NCI-H1930 (cell line): ENCODE results near the gene SAP30L.
A peak's percentile ranks its signal among the peaks of the same experiment; 100 is the strongest.

Experiments
- DNase-seq, 2 experiments: peaks; one replicate each; lab custom pipeline; 2025; lab: John Stamatoyannopoulos, UW

The SAP30L gene, protein sequence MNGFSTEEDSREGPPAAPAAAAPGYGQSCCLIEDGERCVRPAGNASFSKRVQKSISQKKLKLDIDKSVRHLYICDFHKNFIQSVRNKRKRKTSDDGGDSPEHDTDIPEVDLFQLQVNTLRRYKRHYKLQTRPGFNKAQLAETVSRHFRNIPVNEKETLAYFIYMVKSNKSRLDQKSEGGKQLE

DNA sequence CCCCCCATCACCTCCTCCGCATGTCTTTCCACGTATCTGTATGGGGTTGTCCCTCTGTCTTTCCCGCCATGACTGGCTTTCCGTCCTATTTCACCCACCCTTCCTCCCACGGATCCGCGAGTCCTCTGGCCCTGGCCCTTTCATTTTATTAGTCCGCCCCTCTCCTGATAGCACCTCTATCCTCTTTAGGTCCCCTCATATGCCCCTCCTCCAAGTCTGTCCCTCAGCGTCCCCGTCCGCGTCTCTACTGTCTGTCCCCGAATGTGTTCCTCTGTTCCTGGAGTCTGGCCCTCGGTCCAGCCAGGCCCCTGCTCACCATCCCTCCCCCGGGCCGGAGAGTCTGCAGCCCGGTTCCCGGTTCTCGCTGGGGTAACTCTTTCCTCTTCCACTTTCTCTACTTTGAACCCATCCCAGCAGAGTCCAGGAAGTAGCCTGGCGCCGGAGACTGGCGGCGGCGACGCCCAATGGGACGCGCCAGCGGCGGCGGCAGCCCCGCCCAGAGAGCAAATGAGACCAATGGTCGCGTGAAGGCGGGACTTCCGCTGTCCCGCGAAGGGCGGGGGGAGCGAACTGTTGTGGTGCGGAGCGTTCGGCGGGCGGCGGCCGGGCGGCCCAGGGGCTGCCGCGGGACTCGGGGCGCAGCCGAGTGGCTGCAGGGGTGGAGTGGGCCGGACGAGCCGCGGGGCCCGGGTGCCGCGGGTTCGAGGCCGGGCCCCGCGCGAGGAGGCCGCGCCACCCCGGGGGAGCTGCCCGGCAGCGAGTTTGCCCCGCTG, at the start of gene SAP30L:
TSS of gene SAP30L (plus strand) at position 576 of the 773 bp plus-strand sequence. CDS start 608 bp downstream, outside the sequence.
- DNase-seq: peak; percentile 70 to 82

DNA sequence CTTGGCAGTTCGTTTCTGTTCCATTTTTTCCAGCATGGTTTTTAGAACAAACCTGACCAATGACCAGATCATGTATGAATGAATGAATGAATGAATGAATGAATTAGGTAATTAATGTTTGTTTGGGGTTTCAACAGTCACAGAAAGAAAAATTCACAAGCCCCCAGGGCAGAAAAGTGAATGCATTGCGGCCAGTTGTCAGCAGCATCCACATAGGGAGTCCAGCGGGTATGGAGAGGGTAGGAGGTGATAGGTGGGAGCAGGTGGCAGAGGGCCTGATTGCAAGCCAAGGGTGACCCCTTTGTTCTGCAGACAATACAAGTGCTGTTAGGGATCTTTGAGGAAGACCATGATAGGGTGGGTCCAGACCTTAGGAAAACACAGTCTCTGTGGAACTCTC, 49.7 kb upstream of the SAP30L start:
- DNase-seq: no peak

DNA sequence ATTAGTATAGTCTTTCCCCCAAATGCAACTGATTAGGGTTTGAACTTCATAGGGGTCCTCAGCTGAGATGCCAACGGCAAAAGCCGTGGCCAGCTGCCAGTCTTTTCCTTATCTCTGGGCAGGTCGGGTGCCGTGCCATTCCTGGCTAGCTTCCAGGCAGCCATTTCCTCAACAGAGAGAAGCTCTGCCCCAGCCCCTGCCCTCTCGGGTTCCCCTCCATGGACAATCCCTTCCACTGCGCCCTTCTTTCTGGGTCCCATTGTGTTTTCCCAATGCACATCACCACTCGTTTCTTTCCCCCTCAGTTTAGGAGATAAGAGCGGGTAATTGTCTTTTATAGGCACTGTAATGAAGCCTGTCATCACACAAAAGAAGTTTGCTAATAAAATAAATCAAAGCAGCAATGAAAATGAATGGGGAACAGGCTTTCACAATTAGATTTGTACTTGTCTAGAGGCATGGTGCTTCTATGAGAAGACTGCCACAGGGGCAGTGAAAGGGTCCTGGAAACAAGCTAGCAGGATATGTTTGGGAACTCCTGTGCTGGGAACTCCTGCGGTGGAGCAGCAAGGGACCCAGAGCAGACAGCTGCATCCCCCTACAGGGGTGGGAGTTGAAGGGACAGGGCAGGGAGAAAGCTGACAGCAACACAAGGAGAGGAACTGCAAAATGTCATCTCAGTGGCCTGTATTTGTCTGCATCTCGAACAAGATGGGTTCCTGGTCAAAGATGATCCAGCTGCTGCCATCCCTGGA, 48.0 kb upstream of the SAP30L start:
- no peak for DNase-seq

DNA sequence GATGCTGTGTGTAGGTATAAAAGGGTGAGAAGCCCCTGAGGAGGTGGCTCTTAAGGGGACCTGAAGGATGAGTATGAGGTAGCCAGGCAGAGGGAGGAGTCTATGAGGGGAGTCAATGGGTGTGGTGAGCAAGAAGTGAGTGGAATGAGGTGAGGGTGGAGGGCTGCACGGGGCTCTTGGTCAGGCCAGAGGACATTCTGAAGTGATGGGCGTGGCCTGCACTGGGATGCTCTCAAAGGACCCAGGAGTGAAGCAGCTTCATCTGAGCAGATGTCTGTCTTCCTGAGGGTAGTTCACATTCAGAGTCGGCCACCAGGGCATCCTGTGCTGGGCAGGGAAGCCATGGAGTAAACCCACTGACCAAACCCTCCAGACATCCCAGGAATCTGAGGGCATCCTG, 45.1 kb upstream of the SAP30L start:
- DNase-seq: no peak

DNA sequence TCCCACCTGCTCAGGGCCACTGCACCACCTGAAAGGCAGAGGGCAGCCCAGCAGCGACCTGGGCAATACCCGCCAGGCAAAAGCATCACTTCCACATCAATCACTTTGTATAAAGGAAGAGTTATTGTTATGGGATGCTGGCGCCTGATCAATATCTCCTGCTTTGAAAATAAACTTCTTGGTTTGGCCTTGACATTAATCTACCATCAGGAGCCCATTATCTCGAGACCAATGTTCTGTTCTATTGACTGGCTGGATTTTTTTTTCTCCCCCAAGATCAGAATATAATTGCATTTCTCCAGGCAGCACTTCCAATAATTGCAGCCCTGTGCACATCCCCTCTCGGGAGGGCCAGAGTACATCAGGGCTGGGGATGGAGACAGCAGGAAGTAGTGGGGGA, 44.4 kb upstream of the SAP30L start:
- DNase-seq: no peak

DNA sequence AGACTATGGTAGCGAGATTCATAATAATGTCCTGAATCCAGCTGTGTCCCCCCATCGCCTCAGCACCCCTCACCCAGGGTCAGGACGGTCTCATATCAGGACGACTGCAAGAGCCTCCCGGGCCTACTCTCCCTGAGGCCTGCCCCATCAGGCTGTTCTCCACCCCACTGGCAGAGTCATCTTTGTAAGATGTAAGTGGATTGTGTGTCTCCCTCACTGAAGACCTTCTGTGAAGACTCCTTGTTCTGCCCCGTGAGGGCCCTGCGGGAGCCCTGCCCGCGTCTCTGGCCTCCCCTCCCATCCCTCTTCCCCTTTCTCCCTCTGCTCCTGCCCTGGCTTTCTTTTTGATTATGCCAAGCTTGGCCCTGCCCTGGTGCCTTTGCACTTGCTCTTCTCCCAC, 43.9 kb upstream of the SAP30L start:
- DNase-seq: no peak

DNA sequence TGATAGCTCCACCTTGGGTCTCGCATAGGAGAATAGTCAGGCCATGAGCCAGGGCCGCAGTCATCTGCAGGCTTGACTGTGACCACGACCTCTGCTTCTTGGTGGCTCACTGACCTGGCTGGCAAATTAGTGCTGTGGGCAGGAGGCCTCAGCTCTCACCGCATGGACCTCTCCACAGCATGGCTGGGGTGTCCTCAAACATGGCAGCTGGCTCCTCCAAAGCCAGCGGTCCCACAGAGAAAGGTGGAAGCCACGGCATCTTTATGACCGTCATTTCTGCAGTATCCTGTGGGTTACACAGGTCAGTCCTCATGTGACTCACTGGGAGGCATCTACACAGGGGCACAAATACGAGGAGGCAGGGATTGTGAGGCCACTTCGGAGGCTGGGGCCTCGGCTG, 43.2 kb upstream of the SAP30L start:
- no peak for DNase-seq

DNA sequence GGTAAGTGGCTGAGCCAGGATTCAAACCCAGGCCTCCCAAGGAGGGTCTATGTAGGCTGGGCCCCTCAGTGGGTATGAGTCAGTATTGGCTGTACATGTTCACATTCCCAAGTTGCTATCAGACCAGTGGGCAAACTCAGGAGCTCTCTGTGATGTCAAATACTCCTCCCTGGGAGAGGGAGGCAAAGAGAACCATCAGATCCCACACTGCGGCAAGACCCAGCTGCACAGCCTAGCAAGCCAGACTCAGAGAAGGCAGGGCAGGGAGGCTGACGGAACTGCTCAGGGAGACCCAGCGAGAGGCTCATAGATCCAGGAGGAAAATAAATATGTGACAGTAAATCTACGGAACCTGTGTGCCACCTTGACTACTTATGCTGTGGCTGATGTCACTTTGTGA, 42.6 kb upstream of the SAP30L start:
- DNase-seq: no peak

DNA sequence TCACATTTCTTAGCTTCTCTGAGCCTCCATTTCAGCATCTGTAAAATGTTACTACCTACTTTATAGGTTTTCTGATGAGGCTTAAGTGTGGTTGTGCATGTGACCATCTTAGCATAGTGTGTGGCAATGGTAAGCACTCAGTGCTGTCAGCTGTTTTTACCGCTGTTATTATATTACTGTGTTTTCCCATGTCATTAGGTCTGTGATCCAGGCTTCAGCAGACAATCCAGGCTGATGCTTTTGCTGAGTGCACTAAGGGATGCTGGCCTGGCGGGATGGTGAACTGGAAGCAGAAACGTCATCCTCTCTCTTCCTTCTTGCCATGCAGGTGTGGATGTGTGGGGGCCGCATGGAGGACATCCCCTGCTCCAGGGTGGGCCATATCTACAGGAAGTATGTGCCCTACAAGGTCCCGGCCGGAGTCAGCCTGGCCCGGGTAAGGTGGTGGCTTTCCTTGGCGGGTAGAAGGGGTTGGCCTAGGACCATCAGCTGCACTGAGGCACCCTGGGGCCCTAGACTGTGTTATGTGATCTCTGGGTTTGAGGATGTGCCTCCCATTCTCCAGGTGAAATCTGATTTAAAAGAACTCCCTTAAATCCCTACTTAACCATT, 41.9 kb upstream of the SAP30L start:
- no peak for DNase-seq

DNA sequence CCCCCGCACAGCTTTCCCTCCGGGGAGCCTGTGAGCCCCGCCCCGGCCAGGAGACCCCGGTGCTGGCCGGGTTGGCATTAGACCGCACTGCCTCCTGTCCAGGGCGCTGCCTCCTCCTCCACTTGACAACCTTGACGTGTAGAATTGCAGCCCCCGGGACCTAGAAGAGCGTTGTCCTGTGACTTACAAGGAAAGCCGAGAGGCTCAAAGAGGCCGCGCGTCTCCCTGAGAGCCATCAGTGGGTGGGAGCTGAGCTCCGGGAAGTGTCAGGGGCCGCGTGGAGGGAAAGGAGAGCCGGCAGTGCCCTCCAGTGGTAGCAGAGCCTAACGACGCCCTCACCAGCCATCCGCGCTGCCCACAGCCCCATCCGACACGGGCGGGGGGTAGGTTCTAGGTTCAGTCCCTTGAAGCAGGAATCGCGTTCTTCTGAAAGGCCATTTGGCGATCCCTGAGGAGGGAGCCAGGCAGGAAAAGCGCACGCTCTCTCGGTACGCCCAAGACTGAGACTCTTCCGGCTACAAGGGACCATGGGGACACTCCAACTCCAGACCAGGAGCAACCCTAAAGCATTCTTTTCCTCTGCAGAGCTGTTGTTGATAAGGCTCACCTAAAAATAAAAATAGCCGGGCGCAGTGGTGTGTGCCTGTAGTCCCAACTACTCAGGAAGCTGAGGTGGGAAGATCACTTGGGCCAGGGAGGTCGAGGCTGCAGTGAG, 40.6 kb upstream of the SAP30L start:
- DNase-seq: peak; percentile 13 to 27

DNA sequence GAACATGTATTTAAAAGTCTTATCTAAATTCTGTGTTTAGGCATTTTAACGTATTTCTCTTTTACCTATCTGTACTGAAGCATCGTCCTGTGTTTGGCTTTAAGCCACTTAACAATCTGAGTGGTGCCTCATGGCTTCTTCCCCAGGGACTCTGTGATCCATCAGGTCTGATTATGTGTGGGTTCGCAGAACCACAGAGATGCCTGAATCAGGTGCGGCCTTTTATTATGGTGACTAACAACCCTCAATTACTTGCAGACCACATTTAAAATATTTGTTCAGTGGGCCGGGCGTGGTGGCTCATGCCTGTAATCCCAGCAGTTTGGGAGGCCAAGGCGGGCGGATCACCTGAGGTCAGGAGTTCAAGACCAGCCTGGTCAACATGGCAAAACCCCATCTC, 39.6 kb upstream of the SAP30L start:
- no peak for DNase-seq

DNA sequence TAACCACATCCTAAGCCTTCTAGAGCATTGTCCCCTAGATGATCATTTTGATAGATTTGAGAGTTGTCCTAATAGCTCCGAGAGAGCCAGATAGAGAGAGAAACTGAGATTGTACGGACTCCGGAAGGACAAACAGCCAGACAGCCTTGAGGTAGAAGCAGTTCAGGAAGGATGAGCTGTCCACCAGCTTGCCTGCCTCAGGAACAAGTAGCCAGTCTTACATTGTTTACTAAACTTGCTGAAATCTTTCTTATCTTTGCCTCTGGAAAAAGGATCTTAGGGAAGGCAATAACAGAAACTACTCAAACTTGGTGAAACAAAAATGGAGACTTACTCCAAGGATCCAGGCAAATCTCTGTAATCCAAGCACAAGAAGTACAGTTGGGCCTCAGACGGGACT, 39.0 kb upstream of the SAP30L start:
- no peak for DNase-seq

DNA sequence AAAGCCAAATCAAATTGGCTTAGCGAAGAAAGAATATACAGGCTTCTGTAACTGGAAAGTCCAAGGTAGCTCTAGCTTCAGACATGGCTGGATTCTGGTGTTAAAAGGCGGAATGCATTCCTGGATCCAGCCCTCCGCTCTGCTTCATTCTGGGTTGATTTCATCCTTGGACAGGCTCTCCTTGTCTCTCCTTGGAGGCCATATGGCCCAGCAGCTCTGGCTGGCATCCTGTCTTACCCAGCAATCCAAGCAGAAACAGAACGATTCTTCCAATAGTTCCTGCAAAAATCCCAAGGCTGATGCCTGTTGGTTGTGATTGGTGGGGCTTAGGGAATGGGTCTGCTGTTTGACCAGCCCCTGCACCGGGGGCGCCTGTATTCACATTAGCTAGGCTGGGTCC, 37.0 kb upstream of the SAP30L start:
- no peak for DNase-seq

DNA sequence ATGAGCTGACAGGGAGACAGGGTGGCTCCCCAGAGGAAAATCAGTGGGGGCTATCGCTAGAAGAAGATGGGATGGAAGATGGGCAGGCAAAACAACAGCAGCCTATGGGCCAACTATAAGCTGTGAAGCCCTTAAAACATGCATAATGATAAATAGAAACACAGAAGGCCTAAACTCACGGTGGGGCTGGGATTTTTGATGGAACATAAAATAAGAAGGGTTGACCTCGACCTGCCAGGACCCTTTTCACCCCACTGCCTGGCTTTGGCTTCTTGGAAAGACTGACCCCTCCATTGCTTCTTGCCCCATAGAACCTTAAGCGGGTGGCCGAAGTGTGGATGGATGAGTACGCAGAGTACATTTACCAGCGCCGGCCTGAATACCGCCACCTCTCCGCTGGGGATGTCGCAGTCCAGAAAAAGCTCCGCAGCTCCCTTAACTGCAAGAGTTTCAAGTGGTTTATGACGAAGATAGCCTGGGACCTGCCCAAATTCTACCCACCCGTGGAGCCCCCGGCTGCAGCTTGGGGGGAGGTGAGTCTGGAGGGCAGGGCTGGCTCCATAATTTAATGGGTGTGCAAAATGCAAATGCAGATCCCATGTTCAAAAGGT, 36.5 kb upstream of the SAP30L start:
- DNase-seq: no peak

DNA sequence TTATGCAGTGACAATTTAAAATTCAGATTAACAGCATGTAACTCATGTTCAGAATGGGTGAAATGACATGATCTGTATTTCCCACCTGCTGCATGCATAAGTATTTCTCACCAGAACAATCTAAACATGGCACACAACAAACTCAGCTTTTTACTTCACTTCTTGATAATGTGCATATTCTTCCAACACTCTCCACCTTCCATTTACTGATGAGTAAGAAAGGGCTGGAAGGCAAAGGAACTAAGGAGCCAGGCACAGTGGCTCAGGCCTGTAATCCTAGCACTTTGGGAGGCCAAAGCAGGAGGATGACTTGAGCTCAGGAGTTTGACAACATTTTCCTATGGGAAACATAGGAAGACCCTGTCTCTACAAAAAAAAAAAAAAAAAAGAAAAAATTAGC, 35.8 kb upstream of the SAP30L start:
- no peak for DNase-seq

DNA sequence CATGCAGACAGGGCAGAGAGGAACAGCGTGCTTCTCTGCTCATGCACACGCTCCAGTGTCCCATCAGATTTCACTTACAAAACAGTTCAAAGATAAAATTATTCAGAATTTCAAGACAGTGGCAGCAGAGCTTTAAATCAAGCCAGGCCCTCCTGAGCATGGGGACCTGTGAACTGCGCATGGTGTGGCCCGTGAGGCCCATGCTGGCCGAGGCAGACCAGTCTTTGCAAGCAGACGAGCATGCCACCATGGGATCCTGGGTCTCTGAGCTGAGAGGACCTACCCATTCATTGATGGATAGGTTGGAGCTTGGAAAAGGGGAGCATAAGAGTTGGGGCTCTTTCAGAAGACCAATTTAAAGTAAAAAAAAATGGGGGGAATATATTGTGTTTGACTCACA, 35.0 kb upstream of the SAP30L start:
- DNase-seq: no peak

DNA sequence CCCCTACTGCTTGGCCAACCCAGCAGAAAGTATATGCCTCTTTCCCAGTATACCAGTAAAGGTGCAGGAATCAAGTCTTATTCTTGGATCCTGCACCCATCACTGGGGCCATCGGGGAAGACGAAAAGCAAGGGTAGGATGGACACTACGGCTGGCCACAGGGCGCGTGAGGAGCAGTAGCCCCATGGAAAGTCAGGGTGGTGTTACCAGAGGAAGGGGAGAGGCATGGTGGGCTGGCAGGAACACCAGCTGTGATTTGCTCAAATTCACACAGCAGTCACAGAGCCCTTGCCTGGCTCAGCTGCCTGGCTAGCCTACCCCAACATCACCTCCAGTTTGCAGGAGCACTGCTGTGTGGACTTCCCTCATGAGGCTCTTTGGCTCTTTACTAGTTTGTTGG, 34.5 kb upstream of the SAP30L start:
- no peak for DNase-seq

DNA sequence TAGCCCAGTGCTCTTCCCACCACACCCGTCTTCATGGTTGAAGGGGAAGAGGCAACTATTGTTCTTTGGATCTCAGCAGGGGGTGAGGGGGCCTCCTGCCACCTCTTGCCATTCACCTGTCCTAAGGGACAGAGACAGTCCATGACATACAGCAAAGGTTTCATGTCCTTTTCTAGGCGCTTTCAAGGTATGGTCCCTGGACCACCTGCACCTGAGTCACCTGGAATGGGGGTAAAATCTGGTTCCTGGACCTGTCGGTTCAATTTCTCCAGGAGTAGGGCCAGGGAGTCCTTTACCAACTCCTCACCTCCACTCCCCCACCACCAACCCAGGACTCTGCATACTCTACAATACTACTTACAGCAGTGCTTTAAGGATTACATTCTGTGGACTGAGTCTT, 33.5 kb upstream of the SAP30L start:
- DNase-seq: no peak

DNA sequence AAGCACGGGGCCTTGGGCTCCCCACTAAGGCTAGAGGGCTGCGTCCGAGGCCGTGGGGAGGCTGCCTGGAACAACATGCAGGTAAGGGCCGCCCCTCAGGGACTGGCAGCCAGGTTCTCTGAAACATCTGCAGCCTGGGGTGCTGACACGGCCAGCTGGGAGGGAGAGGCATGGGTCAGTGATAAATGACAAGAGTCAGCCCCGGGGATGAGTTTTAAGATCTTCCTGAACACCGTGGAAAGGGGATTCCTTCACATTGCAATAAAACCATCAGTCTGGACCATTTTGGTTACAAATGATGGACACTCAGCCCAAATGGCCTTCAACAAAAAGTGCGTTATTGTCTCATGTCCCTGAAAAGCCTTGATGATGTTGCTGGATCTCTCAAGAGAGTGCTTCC, 32.9 kb upstream of the SAP30L start:
- DNase-seq: no peak

DNA sequence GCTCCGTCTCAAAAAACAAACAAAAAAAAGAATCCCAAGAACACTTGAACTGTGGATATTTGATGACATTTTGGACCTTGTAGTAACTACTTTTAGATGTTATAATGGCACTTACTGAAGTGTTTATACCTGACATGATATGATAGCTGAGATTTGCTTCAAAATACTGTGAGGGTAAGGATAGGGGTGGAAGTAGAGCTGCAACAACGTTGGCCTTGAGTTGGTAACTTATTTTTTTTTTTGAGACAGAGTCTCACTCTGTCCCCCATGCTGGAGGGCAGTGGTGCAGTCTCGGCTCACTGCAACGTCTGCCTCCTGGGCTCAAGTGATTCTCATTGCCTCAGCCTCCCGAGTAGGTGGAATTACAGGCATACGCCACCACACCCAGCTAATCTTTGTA, 30.7 kb upstream of the SAP30L start:
- DNase-seq: no peak

DNA sequence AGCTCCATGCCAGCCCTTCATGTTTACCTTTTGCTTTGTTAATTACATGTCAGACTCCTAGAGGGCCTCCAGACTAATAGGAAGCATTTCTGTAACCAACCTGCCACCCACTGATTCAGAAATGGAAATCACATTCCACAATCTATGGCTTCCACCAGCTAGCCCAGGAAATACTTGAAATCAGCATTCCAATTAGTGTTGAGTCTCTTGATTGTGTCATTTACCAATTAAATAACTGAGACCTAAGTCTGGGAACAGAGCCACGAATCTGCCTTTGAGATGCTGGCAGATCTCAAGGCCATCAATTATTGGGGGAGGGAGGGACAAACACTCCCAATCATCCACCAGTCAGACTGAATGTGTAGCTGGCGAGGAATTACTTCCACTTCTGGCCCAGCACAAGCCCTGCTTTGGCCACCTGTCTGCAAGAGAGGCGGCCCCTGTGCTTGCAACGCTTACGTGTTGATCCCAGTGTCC, 27.4 kb upstream of the SAP30L start:
- DNase-seq: no peak

DNA sequence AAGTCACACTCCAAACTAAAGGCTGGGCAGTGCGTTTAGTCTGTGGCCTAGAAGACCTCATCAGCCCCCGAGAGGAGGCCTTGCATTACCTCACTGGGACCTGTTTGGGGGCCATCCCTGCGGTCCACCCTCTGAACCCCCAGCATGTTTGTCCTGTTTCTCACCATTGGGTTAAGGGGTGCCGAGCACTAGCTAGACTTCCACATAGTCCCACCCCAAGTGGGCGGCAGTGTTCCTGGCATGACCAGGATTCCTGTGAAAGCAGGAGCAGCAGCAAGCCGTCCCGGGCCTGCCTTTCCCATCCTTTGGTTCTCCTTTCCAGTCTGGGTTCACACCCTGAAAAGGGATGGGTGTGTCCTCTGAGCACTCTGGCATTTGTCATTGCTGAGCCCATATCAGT, 26.6 kb upstream of the SAP30L start:
- no peak for DNase-seq
